22Rv1 (cell line): ENCODE results near the gene SKOR1.

ENCODE experiments used
- H3K27ac ChIP-seq: fragments of 450-650 bp; 2 replicates; pipeline ENCODE4 v1.5.1; 2017
- CTCF ChIP-seq: fragments of 450-650 bp; IDR thresholded peaks from 2 replicates; pipeline ENCODE4 v1.5.1; 2017; ENCODE audit warnings: mild to moderate bottlenecking
- ZFX ChIP-seq: fragments of 450-650 bp; IDR thresholded peaks from 2 replicates; pipeline ENCODE4 v1.6.1; 2017; ENCODE audit warnings: antibody characterized with exemption, borderline replicate concordance

The SKOR1 gene

GRCh38 chr15:67825881-67826716 lies 790 bp downstream of the SKOR1 start:
- H3K27ac ChIP-seq, result no peak overlapping the region
- no peak for TF ChIP-seq ZFX
- no peak for TF ChIP-seq CTCF

DNA sequence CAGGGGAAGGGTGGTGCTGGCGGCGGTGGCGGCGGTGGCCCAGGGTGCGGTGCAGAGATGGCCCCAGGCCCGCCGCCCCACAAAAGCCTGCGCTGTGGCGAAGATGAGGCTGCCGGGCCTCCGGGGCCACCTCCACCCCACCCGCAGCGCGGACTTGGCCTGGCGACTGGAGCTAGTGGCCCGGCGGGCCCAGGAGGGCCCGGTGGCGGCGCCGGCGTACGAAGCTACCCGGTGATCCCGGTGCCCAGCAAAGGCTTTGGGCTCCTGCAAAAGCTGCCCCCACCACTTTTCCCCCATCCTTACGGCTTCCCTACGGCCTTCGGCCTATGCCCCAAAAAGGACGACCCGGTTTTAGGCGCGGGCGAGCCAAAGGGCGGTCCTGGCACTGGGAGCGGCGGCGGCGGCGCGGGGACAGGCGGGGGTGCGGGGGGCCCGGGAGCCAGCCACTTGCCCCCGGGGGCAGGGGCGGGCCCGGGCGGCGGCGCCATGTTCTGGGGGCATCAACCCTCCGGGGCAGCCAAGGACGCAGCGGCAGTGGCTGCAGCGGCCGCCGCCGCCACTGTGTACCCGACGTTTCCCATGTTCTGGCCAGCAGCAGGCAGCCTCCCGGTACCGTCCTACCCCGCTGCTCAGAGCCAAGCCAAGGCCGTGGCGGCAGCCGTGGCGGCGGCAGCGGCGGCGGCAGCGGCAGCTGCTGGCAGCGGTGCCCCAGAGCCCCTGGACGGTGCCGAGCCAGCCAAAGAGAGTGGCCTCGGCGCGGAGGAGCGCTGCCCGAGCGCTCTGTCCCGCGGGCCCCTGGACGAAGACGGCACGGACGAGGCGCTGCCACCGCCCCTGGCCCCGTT lies 1.6 kb downstream of the SKOR1 start:
- no peak overlapping the region for H3K27ac ChIP-seq
- TF ChIP-seq CTCF (no peak), ZFX (no peak)

DNA sequence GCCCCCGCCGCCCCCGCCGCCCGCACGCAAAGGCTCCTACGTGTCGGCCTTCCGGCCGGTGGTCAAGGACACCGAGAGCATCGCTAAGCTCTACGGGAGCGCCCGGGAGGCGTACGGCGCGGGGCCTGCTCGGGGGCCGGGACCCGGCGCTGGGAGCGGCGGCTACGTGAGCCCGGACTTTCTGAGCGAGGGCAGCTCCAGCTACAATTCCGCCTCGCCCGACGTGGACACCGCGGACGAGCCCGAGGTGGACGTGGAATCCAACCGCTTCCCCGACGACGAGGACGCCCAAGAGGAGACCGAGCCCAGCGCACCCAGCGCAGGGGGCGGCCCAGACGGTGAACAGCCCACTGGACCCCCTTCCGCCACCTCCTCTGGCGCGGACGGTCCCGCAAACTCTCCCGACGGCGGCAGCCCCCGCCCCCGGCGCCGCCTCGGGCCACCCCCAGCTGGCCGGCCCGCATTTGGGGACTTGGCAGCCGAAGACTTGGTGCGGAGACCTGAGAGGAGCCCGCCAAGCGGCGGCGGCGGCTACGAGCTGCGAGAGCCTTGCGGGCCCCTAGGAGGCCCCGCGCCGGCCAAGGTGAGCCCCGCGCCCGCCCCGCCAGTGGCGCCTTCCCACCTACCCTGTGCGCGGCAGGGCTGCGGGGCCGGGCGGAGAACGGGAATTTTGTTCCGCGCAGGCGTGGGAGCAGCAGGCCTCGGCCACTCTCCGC lies 2.4 kb downstream of the SKOR1 start:
- no peak for TF ChIP-seq CTCF
- no peak for TF ChIP-seq ZFX
- H3K27ac ChIP-seq, result no peak overlapping the region

DNA sequence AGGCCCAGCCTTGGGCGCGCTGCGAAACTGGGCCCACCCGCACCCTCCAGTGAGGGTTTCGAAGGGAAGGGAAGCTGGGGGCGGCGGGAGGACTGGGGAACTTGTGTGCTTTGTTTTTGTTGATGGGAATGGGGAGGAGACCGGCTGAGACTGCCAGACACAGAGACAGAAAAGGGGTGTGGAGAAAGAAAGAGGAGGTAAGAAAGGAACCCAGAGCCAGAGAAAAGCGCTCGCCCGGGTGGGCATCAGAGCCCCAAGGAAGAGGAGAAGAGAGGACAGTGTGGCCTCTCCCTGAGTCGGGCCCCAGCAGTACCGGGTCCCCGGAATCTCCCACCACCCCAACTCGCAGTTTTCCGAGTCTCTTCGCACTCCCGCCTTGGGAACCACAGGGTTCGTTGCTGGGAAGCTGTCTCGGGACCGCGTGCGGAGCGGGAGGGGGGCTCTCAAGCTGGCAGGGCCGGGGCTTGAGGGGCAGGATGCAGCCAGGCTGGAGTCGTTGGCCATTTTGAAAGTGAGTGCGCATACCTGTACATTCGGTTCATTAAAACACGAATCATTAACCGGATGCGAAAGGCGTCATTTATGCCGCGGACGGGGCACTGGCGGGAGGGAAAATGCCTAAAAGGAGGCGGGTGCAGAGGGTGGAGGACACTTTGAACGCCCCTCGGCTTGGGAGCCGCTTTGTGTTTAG lies 3.1 kb downstream of the SKOR1 start:
- TF ChIP-seq ZFX (no peak), CTCF (no peak)

DNA sequence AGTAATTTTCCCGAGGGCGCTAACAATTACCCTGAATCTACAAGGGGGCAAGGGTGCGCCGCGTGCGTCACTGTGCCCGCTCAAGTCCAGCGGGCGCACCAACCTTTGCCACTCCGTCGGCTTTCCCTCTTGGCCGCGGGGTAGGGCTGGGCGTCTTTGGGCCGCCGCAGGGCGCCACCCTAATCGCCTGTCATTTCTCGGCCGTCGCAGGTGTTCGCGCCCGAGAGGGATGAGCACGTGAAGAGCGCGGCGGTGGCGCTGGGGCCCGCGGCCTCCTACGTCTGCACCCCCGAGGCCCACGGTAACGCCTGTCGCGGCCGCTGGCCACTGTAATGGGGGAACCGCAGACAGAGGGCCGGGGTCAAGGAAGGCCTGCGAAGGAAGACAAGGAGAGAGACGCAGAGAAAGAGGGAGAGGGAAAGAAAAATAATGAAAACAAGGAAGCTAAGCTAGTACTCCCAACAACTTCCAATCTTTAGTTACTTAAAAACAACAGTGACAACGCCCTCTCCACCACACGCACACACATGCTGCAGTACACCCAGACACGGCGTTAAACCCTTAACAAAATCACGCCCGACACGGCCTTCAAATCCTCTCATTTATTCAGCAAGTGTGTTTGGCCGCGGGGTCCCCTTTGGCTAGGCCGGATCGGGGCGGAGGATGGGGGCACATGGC lies 3.8 kb downstream of the SKOR1 start:
- H3K27ac ChIP-seq, result no peak overlapping the region
- TF ChIP-seq ZFX (no peak), CTCF (no peak)

More for the DNA sequence above, 3.1 kb downstream of the SKOR1 start:
- no peak overlapping the region for H3K27ac ChIP-seq
